Liver (tissue), 3 donors: ENCODE measurements around the gene WLS.
"Not testable (repeated sequence)": the region's sequence is repeated elsewhere in the genome, so short reads cannot be mapped to it uniquely, and the experiment has no call there.

Experiments used
- CTCF ChIP-seq: fragments of 150-350 bp; IDR thresholded peaks from 2 replicates; pipeline ENCODE4 v1.5.1; 2017; ENCODE audit warnings: improper control_type of control experiment, low read depth, low read length; ENCODE audit not compliant: missing input control
- JUND ChIP-seq, 2 donors: IDR thresholded peaks; 2 replicates each; pipeline ENCODE4 v1.6.1; 2016; ENCODE audit warnings: antibody characterized with exemption in 2 of 2
- SP1 ChIP-seq: IDR thresholded peaks from 2 replicates; pipeline ENCODE4 v1.6.1; 2018; ENCODE audit warnings: antibody characterized with exemption, mild to moderate bottlenecking
- YY1 ChIP-seq: IDR thresholded peaks from 2 replicates; pipeline ENCODE4 v1.6.1; 2016; ENCODE audit warnings: antibody characterized with exemption, mild to moderate bottlenecking
- donor health status: healthy.
- donor health status: healthy.

GRCh38 chr1:68171795-68172194, 60.5 kb downstream of the WLS start:
- TF ChIP-seq CTCF; SP1; YY1; JUND (IDR thresholded peaks at IDR 0.05): not testable (repeated sequence)
